GM21723 (cell line): ENCODE measurements around the gene KRTAP10-11.
"Not testable (repeated sequence)": the region's sequence is repeated elsewhere in the genome, so short reads cannot be mapped to it uniquely, and the experiment has no call there.

Experiments
- ATAC-seq: cut with Tn5 transposase; IDR thresholded peaks from one replicate; pipeline ENCODE4 v1.9.1; 2021; ENCODE audit warnings: mild to moderate bottlenecking, moderate library complexity; ENCODE audit not compliant: unreplicated experiment

The KRTAP10-11 gene

DNA sequence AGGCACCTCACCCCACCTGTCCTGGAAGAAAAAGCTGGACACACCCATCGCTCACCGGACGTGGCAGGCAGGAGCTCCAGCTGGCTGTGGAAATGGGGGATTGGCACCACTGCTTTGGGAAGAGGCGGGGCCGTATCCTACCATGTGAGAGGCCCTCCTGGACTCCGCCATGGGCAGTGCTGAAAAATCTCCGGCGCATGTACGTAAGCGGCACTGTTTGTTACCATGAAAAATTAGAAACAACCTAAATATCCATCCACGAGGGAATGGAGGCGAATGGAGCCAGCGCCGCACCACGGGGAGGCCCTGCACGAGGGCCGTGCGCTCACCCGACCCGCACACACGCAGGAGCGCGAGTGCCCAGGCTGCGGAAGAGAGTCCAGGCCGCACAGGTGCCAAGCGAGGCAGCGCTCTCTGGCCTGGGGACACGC is 31.2 kb upstream of the KRTAP10-11 start:
- no peak for ATAC-seq

DNA sequence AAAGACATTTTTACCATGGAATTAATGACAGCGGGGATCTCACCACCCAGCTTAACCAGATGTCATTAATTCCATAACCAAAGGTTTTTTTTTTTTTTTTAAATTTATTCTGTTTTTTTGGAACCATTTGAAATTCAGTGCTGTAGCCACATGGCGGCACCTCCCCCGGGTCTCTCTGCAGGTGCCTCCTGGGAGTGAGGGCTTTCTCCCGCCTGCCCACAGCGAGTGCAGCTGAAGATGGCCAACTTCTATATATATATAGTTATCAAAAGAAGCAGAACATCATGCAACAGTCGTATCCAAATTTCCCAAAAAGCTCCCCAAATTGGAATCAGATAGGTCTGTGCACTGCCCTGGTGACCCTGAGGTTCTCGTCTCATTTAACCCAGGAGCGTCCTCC is 30.7 kb upstream of the KRTAP10-11 start:
- ATAC-seq, result no peak

DNA sequence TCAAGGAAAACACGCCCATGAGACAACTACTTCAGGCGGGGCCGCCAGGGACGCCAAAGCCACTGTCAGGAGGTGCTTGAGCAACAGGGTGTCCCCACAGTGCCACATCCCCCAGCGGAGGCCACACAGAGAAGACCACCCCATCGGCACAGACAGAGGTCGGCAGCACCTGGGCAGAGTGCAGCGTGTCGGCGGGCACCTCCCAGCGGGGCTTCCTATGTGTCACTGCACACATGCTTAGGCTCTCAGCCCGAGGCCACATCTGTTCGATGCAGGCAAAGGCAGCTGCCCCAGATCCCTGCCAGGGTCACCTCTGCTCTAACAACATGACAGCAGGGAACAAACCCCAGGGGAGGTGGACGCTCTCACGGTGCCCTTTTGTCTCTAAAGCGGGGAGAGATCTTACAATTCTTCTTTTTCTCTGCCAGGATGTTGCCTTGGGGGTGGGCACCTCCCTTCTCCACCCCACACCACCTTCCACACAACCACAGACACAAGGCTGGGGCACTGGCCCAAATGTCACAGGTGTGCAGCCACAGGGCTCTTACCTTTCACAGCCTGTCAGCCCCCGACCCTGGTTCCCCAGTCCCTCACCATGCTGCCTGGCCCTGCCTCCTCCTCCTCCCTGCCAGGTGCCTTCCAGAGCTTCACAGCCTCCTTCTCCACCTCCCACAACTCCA is 30.2 kb upstream of the KRTAP10-11 start:
- ATAC-seq, result no peak

DNA sequence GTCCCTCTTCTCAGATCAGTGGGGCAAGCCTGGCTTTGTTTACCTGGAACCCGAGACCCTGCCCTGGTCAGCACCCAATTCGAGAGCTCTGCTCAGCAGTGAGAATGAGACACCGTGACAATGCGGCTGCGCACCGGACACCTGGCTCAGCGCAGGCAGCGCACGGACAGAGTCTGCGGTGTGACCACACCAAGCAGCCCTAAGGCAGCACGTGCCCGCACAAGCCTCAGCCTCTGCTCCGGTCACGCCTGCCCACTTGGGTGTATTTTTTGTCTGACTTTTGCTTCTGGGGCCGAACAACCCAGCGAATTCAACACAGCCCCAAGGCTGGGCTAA is 29.7 kb upstream of the KRTAP10-11 start:
- ATAC-seq, result no peak

DNA sequence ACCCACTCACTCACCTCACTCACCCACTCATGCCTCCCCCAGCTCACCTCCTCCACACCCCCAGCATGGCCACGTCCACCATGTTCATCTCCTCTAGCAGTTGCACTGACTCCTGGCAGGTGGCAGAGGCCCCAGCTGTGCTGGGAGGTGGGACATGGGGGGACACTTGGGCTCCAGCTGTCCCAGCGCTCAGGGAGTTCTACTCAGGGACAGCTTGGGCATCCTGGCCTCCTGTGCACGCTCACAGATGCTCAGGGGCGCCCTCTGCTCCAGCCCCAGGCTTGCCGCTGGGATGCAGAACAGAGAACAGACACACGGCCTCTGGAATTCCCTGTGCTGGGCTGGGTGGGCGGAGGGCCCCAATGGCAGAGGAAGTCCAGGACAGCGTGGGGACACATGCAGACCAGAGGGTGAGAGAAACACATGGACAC is 29.1 kb upstream of the KRTAP10-11 start:
- ATAC-seq, result no peak

DNA sequence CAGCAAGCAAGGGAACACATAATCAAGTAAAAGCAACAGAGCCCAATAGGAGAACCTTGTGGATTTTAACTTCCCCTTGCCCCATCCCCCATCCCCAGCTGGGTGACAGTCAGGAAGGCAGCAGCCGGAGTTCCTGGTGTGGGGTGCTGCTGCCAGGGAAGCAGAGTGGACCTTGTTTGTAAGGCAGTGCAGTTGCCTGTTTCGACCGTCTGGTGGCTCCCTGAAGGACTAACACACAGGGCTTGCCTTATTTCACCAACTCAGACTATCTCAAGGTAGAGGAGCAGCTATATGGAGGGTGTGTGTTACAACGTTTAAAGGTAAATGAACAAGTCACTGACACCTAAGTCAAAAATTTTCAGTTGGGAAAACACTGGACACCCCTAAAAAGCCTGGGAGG is 27.7 kb upstream of the KRTAP10-11 start:
- ATAC-seq, result no peak

DNA sequence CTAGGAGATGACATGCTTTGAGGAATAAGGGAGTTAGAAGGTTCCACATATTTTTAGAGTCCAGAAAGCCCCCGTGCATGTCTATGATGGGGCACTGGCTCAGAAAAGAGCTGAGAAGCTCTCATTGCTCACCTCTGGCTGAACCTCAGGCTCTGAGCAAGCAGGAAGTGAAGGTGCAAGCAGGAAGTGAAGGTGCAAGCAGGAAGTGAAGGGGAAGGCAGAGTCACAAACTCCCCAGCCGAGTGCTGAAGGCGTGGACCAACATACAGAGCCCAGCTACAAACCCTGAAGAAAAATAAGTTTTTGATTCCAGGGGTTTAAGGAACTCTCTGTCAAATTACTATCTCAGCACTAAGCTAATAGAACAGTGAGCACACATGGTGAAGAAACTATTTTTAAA is 27.3 kb upstream of the KRTAP10-11 start:
- no peak for ATAC-seq

DNA sequence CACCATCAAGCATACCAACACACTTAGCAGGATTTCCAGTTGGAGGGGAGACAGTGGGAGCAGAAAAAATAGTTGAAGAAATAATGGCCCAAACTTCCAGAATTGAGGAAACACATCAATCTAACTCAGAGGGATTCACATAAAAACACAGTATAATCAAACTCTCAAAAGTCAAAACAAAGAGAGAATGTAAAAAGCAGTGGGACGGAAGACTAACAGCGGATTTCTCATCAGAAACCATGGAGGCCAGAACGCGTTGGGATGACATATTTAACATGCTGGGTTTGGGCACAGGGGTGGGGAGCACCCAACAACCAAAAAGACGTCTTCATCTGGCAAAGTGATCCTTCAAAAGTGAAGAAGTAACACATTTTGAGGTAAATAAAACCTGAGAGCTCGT is 26.3 kb upstream of the KRTAP10-11 start:
- no peak for ATAC-seq

DNA sequence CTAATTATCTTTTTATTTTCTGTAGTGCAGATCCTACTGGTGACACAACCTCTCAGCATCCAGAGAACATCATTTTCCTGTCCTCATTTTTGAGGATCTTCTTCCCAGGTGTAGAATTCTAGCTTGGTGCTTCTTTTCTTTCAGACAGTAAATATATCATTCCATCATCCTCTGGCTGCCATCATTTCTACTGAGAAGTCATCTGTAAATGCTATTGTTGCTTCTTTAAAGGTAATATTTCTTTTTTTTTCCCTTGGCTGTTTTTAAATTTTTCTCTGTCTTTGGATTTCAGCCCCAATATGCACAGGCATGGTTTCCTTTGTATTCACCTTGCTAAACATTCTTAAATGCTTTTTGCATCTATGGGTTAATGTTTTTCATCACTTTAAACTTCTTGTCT is 22.6 kb upstream of the KRTAP10-11 start:
- ATAC-seq, result no peak

DNA sequence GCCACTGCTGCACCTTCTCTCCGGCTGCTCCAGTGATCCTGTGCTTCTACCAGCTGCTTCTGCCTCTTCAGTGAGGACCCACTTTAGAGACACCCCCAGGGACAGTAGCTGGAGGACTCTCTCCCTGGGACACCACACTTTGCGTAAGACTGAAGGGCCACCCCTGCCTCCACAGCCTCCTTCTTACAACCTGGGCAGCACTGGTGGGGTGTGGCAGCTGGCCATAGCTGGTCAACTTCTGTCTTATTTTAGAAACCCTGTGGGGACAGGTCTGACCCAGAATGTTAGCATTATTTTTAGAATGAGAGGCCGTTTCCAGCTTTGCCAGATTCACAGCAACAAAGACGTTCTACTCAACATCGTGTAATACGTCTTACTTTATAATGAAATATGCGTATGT is 20.5 kb upstream of the KRTAP10-11 start:
- ATAC-seq, result no peak

DNA sequence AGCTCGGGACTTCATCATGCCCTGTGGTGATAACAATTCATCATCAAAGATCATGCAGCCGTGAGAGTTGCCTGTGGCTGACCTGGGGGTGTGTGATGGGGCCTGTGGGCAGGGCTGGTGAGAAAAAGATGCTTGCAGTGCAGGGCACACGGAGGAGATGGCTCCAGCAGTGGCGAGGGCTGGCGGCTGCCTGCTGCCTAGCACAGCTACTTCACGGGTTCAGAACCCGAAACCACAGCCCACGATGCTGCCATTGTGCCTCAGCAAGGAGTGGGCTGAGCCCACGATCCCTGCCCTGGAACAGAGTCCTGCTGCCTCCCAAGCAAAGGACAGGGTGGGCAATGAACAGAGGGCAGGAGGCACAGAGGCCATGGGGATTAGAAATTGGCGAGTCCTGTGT is 20.0 kb upstream of the KRTAP10-11 start:
- no peak for ATAC-seq

DNA sequence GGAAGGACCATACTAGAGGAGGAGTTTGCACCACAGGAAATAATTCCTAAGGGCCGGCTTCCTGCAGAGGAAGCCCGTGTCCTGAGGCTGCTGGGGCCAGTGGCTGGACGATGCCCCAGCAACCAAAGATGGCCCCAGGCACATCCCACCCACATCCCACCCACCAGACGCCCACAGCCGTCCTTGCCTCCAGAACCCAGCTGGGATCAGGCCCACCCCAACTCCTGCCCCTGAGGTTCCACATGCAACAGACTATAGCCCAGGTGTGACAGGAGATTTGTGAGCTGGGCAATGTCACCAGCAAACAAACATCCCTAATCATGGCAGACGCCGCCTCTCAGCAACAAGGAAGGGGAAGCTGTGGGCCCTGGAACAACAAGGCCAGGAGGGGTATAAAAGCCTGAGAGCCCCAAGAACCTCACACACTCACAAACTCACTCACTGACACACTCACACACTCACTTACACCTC is 19.5 kb upstream of the KRTAP10-11 start, which contains the start of gene KRTAP10-9:
Gene KRTAP10-9 (plus strand): TSS at position 421 of the 471 bp plus-strand sequence. CDS start 79 bp downstream, outside the sequence.
- ATAC-seq, result no peak

DNA sequence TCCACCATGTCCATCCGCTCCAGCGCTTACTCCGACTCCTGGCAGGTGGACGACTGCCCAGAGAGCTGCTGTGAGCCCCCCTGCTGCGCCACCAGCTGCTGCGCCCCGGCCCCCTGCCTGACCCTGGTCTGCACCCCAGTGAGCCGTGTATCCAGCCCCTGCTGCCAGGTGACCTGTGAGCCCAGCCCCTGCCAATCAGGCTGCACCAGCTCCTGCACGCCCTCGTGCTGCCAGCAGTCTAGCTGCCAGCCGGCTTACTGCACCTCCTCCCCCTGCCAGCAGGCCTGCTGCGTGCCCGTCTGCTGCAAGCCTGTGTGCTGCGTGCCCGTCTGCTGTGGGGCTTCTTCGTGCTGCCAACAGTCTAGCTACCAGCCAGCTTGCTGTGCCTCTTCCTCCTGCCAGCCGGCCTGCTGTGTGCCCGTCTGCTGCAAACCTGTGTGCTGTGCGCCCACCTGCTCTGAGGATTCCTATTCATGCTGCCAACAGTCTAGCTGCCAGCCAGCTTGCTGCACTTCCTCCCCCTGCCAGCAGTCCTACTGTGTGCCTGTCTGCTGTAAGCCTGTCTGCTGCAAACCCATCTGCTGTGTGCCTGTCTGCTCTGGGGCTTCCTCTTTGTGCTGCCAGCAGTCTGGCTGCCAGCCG is 18.9 kb upstream of the KRTAP10-11 start:
- ATAC-seq, result not testable (repeated sequence)

DNA sequence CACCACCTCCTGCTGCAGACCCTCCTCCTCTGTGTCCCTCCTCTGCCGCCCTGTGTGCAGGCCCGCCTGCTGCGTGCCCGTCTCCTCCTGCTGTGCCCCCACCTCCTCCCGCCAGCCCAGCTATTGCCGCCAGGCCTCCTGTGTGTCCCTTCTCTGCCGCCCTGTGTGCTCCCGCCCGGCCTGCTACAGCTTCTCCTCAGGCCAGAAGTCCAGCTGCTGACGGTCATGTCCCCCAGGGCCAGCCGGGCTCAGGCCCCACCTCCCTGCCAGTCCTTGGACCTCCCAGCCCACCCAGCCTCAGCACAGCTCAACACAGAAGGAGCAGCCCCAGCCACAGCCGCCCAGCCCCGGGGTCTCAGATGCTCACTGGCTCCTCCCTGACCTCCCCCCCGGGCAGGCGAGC is 18.4 kb upstream of the KRTAP10-11 start:
- ATAC-seq, result not testable (repeated sequence)

DNA sequence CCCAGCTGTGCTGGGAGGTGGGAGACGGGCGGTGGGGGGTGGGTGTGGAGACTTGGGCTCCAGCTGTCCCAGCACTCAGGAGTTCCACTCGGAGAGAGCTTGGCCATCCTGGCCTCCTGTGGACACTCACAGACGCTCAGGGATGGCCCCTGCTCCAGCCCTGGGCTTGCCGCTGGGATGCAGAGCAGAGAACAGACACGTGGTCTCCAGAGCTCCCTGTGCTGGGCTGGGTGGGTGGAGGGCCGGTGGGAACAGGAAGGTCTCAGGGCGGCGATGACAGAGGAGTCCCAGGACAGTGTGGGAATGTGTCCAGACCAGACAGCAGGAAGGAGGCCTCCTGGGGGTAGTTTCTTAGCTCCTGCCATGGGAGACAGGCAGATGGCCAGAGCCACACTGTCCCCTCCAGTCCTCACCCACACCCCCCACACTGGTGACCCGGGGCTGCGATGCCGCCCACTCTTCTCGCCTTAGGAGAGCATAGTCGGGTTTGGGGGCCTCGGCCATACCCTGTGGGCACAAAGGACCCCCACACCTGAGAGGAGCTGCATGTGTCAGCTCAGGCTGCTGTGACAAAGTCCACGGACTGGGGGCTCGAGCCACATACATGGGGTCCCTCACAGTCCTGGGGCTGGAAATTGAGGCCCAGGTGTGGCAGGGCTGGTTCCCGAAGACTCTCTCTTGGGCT is 17.4 kb upstream of the KRTAP10-11 start:
- ATAC-seq, result no peak

DNA sequence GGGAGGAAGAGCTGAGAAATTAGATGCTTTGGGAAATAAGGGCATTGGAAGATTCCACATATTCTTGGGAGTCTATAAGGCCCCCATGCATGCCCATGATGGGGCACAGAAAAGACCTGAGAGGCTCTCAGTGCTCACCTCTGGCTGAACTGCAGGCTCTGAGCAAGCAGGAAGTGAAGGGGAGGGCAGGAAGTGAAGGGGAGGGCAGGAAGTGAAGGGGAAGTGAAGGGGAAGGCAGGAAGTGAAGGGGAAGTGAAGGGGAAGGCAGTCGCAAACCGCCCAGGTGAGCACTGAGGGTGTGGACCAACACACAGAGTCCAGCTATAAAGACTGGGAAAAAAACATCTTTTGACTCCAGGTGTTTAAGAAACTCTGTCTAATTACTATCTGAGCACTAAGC is 15.8 kb upstream of the KRTAP10-11 start:
- ATAC-seq, result no peak

DNA sequence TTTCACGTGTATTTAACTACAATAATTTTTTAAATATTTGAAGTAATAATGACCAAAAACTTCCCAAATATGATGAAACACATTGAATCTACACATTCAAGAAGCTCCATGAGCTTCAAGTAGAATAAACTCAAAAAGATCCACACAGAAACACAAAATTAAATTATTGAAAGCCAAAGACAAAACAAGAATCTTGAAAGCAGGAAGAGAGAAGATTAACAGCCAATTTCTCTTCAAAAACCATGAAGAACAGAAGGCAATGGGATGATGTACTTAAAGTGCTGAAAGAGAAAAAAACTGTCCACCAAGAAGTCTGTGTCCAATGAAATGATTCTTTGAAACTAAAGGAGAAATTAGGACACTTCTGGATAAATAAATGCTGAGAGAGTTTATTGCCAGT is 14.1 kb upstream of the KRTAP10-11 start:
- ATAC-seq, result no peak

DNA sequence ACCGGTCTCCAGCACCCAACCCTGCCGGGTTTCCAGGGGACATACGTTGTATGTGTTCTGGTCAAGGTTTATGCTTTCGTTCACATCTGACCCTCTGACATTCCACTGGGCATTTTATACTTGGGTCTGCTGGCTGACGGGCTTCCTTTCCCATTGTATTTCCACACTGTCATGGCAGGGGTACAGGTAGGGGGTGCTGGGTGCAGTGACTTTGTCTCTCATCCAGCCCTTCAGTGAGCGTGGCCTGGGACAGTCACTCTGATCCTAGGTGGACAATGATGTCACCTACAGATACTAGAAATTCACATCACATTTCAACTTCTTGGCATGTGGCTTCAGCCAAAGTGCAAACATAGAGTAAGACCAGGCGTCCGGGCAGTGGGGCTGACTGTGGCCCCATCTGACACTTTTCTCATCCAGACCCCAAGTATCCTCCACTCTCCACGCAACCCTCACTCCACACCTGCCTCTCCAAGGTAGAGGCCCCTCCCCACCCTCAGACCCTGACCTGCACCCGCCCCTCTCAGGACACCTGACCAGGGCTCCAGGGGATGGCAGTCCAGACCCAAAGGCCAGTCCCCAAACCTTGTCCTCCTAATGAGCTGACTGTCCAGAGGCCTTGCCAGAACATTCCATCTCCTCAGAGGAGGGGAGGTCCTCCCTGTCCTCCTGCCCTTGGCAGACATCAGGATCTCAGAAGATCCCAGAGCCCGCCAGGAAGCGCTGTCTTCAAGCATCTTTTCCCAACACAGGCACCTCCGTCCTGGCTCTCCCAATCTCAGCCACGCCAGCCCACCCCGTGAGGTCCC is 9.8 kb upstream of the KRTAP10-11 start:
- no peak for ATAC-seq

DNA sequence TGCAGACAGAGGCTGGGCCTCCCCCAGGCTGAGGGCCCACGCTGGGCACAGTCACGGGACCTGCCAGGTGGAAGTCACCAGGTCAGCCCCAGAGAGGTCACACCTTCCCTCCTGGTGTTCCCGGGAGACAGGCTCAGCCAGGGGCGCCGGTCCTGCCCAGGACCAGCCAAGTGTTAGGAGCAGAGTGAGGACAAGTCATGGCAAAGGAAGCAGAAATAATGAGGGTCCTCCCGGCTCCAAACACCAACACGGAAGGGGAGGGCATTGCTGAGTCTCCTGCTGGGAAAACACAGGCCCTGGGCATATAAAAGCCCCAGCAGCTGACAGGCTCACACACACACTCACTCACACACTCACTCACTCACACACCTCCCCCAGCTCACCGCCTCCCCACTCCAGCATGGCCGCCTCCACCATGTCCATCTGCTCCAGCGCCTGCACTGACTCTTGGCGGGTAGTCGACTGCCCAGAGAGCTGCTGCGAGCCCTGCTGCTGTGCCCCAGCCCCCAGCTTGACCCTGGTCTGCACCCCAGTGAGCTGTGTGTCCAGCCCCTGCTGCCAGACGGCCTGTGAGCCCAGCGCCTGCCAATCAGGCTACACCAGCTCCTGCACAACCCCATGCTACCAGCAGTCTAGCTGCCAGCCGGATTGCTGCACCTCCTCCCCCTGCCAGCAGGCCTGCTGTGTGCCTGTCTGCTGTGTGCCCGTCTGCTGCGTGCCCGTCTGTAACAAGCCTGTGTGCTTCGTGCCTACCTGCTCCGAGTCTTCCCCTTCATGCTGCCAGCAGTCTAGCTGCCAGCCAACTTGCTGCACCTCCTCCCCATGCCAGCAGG is 9.0 kb upstream of the KRTAP10-11 start, which contains the start of gene KRTAP10-10:
Gene KRTAP10-10 (plus strand): TSS at position 339 of the 833 bp plus-strand sequence. CDS start 62 bp downstream, at position 401.
- ATAC-seq, result no peak

DNA sequence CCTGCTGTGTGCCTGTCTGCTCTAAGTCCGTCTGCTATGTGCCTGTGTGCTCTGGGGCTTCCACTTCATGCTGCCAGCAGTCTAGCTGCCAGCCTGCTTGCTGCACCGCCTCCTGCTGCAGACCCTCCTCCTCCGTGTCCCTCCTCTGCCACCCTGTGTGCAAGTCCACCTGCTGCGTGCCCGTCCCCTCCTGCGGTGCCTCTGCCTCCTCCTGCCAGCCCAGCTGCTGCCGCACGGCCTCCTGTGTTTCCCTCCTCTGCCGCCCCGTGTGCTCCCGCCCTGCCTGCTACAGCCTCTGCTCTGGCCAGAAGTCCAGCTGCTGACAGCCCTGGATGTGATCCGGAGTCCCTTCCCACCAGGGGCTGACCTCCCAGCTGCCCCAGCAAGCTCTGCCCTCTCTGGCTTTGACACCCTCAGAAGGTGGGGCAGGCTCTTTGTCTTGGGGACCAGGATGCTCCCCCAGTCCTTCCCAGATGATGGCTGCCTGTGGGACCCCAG is 8.3 kb upstream of the KRTAP10-11 start:
- not testable (repeated sequence) for ATAC-seq
